HG03457 (cell line): ENCODE data around the gene GPR62.

ENCODE experiments used
- ATAC-seq: cut with Tn5 transposase; IDR thresholded peaks from one replicate; pipeline ENCODE4 v1.9.1; 2021; ENCODE audit warnings: moderate number of reproducible peaks; ENCODE audit not compliant: unreplicated experiment

Gene GPR62

DNA sequence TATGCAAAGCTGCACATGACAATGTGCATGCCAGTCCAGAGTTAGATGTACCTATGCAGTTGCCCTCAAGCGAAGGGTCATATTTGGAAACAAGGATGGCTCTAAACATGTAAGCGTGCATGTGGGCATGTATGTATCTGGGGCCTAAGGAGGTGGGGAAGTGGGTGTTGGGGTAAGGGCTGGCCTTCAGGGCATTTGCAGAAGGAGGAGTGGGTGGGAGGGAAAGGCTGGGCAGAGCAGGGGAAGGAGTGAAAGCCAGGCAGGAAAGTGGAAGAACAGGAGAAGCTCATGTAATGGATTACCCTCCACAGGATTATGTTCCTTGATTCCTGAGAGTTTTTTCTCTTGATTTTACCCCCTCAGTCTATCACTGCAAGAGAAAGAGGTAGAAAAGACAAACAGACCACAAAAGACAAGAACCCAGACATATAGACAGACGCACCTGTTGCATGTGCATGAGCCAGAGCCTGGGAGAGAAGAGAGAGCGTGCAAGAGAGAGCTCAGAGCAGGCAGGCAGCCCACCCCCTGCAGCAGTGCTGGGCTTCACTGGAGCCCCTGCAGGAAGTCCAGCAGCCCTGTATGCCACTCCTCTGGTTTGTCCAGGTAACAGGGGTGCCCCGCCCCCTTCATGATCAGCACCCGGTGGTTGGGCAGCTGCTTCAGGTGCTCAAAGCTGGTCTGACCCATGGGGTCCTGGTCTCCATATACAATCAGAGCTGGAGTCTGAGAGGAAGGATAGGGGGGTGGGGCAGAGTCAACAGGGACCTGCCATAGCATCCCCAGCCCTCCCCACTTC lies 13.9 kb downstream of the GPR62 start:
- ATAC-seq = no peak

DNA sequence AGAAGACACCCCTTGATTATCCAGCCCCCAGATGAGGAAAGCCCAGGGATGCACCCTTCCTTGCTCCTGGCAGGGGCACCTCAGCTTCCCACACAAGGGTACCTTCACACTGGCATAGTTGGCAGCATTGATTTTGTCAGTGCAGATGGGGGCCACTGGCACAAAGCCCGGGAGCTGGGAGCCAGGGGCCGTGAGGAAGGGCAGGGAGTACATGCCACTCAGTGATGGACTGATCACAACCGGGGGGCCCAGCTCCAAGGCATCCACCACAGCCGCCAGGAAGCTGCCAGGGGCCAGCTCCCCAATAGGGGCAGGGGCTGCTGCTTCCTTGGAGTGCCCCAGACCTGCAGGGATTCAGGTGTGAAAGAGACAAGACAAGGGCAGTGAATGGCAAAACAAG lies 14.7 kb downstream of the GPR62 start:
- ATAC-seq = no peak

DNA sequence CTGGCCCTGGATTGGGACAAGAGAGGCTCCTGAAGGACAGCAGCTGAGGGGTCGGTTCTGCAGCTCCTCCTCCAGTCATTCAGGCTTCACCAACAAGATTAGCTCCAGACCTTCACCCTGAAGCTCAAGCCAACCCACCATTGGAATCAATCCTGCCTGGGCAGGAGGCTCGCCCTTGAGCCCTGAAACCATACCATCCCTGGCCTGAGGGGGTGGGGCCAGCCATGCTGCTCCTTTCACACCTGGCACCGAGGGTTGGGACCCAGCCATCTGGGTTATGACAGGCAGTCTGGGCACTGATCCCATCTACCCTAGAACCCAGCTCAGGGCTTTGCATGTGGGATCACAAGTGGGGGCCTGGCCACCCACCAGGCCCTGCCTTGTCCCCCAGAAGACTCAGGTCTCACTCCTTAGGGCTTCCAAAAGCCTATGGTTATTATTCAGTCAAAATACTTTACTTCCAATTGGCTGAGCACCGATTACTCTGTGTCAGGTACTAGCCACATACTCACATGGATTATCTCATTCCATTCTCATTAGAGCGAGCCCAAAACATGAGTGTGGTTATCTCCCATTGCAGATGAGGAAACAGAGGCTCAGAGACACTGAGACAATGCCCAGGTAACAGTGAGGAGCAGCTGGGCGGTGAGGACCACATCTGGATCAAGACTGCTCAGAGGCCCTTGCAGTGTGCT lies 15.6 kb downstream of the GPR62 start:
- ATAC-seq = no peak

DNA sequence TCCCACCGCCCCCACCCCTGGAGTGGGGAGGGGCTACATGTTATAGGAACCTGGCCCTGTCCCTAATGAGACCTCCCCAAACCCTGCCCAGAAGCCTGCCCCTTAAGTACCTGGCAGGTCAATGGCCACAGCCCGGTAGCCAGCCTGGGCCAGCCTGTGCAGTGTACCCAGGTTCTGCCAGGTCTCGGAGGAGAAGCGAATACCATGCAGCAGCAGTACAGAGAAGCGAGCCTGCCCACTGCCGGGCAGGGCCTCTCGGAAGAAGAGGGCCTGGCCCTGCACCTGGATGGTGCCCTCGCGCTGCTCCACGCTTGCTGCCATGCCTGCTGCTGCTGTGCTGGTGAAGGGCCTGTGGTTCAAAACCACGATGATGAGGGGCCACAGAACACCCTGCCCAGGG lies 16.2 kb downstream of the GPR62 start:
- no peak for ATAC-seq

DNA sequence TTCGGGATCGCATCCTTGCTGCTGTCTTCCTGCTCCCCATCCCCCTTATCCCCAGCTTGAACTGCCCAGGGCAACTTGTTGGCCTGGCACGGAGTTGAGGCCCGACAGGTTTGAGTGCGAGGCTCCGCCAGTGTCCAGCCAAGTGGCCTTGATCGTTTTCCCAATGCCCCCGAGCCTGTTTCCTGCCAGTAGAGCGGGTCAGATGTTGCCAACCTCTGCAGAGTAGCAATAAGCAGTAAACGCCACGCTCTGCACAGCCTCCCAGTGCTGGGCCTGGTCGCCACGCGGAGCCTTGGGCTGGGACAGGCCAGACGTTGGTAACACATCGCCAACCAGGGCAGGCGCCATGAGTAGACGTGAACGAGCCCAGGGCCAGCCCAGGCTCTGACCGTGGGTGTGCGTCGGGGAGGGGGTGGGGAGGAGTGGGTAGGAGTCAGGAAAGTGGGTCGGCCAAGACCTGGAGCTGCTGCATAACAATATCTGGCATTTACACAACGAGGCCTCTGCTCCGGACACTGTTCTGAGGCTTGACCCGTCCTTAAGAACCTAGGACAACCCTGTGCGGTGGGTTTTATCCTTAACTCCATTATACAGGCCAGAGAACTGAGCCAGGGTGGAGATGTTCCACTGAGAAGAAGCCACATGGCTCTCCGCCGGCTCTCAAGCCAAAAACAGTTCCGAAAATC lies 19.2 kb downstream of the GPR62 start:
- no peak for ATAC-seq

DNA sequence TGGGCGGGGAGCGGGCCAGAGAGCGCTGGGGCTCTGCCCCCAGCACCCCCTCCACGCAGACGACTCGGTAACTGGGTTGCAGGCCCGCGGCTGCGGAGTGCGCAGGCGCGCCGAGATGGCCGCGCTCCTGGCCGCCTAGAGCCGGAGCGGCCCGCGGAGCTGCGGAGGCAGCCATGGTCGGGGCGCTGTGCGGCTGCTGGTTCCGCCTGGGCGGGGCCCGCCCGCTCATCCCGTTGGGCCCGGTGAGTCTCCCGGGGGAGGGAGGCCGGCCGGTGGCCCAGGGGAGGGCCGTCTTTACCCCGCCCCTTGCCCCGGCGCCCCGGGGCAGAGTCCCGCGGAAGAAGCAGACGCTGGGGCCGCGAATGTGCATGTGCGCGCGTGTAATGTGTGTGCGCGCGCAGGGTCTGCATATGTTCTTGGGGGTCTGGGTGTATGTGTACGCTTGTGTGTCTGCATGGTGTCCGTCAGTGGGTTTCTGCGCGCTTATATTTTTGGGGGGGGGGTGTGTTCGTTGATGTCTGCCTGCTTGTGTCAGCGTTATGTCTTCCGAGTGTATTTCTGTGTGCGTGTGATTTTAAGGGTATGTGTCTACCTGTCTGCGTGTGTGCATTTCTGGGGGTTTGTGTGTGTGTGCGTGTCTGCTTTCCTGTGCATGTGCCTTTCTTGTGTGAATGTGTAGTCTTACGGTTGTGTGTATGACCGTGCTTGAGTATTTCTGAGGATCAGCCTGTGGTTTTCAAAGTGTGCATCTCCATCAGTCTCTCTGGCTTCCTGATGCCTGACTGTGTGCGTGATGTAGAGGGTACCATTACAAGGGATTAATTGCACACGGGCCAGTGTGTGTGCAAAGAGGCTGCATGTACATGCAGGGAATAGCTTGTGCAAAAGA lies 20.0 kb downstream of the GPR62 start, which contains the start of gene ABHD14A:
Gene ABHD14A, plus strand, starts transcription at position 102 of the 889 bp plus-strand sequence. Its CDS starts 72 bp downstream, at position 174.
- no peak for ATAC-seq

DNA sequence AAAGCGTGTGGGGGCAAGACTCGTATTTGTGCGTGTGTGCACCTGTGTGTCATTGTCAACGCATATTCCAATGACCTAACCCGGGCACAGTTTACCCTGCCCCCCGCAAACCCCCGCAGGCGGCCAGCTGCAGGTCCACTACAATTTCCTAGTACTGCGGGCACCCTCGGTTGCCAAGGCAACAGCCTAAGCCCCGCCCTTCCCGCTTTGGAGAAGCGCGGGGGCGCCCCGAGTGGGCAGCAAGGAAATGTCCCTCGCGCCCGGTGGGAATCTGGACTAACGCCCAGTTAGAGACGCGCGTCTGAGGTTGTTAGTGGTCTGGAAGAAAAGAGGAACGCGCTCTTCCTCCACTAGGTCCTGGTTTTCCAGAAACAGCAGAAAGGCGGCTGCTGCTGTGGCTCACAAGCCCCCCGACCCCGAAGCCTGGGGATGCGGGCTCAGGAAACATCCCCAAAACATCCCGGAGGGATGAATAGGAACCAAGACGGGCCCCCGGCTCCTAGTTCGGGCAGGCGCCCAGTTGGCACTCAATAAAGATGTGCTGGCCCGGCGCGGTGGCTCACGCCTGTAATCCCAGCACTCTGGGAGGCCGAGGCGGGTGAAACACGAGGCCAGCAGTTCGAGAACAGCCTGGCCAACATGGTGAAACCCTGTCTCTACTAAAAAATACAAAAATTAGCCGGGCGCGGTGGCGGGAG lies 20.8 kb downstream of the GPR62 start:
- no peak for ATAC-seq

DNA sequence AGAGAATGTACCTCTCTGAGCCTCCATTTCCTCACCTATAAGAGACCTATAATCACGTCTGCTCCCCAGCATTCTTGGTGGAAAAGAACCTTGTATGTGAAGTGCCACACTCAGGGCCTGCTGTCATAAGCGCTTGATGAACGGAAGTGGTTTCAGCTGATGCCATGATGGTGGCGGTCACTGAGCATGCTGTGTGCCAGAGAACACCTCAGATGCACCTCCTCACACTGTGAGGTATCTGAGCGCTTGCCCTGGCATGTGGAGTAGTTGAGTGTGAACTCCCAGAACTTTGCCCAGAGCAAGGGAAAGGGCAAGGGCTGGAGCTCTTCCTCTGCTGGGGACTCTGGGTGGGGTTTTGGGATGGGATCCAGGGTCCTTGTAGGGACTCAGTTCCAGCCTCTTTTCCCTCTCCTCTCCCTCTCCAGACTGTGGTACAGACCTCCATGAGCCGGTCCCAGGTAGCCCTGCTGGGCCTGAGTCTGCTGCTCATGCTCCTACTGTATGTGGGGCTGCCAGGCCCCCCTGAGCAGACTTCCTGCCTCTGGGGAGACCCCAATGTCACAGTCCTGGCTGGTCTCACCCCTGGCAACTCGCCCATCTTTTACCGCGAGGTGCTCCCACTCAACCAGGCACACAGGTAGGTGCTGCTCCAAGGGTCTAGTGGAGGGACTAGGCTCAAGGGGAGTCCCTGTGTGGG lies 22.4 kb downstream of the GPR62 start:
- no peak for ATAC-seq

DNA sequence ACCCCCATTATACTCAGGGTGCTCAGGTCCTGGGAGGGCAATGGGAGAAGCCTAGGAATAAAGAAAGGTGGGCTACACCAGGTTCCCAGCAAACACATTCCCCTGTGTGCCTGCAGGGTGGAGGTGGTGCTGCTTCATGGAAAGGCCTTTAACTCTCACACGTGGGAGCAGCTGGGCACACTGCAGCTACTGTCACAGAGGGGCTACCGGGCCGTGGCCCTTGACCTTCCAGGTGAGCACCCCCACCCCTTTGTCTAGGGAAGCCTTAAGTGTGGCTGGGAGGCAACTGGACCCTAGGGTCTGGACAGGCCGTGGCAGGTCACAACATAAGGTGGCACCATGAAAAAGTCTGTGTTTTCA lies 22.9 kb downstream of the GPR62 start:
- no peak for ATAC-seq

DNA sequence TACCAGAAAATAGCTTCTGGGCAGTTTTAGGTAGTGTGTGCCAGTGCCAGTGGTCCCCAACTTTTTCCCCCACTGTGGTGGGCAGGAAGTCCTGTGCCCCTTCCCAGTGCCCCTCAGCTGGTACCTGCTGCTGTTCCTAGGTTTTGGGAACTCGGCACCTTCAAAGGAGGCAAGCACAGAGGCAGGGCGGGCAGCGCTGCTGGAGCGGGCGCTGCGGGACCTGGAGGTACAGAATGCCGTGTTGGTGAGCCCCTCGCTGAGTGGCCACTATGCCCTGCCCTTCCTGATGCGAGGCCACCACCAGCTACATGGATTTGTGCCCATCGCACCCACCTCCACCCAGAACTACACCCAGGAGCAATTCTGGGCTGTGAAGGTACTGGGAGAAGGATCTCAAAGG lies 25.1 kb downstream of the GPR62 start:
- no peak for ATAC-seq

DNA sequence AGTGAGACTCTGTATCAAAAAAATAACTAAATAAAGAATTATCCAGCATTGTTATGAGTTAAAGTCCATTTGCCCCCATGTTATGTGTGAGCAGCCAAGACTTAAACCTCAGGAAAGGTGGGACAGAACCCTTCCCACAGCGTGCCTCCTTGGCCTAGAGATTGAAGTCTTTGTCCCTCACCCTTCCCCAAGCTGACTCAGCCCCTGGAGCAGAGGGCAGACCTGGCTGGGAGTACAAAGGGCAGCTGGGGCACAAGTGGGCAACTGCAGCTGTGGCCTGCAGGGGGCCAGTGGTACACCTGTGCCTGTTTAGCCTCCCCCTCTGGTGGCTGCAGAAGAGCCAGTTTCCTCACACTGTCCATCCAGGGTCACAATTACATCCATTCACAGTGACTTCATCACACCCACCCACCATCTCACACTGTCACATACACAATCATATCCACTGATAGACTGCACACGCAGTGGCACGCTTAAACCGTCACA lies 27.2 kb downstream of the GPR62 start:
- ATAC-seq = peak; percentile 20

DNA sequence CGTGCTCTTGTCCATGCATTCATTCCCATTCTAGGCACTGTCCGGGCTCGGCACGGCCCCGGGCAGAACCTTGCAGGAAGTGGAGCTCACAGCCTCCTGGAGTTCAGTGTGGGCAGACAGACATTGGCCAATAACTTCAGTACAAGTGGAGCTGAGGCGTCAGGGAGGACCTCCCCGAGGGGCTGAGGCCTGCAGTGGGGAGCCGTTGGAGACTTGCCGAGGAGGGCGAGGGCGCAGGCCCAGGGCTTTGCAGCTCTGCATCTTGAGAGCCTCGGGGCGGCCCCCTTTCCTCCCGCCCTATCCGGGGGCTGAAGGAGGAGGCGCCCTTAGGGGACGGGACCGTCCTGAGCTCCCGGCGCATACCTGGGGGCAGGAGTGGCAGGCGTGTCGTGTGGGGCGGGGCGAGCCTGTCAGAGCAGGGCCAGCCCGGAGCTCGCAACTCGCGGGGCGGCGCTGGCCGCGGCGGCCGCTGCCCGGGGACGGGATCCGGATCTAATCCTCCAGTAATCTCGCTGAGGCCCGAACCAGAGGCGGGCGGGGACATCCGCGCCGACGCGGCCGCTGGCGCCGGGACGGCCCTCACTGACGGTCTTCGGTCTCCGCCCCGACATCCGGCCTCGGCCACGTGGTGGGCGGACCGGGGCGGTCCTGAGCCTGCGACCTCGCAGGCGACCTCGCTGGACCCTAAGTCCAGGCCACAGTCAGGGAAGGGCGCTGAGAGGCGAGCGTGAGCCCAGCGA lies 27.8 kb downstream of the GPR62 start, which contains the start of gene ACY1:
Gene ACY1, plus strand, starts transcription at position 698 of the 740 bp plus-strand sequence. CDS start 530 bp downstream, outside the sequence.
- peak; percentile 60 for ATAC-seq

DNA sequence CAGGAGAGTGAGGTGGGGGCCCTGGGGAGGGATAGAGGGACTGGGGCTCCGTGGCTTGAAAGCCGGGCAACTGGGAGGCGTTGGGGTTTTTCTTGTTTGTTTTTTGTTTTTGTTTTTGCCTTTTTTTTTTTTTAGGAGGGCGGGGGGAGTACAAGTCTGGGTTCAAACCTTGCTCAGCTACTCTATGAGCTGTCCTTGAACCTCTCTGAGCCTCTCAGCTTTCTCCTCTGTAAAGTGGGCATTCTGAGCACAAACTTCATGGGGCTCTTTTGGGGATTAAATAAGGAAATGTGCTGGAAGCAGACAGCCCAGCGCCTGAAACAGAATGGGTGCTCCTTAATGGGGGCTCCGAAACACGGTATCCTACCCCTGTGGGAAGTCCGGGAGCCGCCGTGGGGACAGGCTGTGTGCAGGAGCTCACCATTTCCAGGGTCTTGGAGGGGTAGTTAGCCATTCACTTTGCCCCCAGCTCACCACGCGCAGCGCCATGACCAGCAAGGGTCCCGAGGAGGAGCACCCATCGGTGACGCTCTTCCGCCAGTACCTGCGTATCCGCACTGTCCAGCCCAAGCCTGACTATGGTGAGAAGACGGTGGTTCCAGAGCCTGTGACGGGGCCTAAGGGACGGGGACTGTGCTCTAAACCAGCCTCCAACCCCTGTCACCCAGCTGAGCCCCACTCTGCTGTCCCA lies 28.5 kb downstream of the GPR62 start:
- no peak for ATAC-seq

DNA sequence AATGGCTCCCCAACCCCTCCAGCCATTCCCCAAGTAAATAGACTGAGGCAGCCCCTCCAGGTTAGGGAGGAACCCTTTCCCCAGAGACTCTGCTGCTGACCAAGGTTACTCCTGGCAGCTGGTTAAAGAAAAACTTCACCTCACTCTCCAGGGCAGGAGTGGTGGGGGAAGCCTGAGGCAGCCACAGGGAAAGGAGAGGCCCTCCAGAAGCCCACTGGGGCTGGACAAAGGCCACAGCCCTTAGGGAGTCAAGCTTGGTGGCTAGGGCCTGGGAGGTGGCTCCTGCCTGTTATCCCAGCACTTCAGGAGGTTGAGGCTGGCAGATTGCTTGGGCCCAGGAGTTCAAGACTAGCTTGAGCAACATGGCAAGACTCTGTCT lies 29.1 kb downstream of the GPR62 start:
- no peak for ATAC-seq

DNA sequence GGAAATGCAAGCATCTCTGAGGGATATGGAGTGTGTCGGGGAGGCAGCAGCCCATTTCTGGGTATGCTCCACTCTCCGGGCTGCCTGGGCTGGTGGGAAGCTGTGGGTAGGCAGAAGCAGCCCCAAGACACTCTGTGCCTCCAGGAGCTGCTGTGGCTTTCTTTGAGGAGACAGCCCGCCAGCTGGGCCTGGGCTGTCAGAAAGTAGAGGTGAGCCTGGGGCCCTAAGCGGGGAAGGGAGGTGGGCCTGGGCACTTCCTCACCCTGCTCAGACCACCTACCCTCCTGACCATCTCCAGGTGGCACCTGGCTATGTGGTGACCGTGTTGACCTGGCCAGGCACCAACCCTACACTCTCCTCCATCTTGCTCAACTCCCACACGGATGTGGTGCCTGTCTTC lies 29.9 kb downstream of the GPR62 start:
- ATAC-seq = no peak

DNA sequence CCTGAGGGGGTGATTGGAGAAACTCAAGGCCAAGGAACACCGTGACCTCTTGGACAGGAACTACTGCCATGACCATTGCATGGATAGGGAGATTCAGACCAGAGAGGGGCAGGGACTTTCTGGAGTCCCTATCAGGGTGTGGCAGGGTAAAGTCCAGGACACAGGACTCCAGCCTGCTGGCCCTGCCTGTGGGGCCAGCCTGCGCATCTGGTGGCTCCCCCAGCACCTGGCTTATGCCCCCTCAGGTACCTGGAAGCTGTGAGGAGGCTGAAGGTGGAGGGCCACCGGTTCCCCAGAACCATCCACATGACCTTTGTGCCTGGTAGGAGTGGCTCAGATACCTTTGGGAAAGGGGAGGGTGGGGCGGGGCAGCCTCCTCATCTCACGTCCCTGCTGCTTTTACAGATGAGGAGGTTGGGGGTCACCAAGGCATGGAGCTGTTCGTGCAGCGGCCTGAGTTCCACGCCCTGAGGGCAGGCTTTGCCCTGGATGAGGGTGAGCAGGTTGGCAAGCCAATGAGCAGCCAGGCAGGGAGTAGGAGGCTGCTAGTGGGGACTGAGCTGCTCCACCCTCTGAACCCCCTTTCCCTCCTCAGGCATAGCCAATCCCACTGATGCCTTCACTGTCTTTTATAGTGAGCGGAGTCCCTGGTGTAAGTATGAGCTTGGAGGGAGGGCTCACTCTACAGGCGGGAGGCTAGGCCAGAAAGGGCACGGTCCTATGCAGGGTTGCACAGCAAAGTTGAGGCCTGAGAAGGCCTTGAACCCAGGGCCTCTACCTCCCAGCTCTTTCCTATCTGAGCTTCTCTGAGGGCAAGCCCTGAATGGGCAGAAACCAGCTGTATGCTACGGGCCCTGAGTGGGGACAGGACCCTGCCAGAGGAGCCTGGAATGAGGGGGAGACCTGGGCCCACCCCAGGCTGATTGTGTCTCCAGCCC lies 31.1 kb downstream of the GPR62 start:
- ATAC-seq = no peak

DNA sequence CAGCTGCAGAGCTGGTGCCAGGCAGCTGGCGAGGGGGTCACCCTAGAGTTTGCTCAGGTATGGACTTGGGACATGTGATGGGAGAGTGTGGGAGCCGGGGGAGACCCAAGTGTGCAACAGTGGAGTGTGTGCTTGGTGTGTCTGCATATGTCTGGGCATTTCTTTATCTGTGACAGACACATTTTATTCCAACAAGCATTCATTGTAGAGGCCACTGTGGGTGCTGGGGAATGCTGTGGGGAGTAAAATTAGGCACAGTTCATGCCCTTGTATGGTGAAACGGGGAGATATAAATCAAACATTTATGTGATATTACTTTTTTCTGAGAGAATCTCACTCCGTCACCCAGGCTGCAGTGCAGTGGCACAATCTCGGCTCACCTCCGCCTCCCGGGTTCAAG lies 32.4 kb downstream of the GPR62 start:
- no peak for ATAC-seq
